Spleen (tissue), 7 donors: Measurements from ENCODE around the gene BLCAP.

Experiments
- POLR2A ChIP-seq, 3 donors: fragments of 450-650 bp; IDR thresholded peaks; one replicate each; pipeline ENCODE4 v1.5.1; 2017; ENCODE audit warnings: antibody characterized with exemption in 3 of 3, mild to moderate bottlenecking in 1 of 3
- POLR2AphosphoS5 ChIP-seq, 3 donors: sonication (generic); formaldehyde crosslinking; IDR thresholded peaks; one replicate each; pipeline ENCODE4 v1.5.1; 2017; ENCODE audit warnings: antibody characterized with exemption in 3 of 3
- TF ChIP-seq, protein P1 (sequence below), 11 experiments: fragments of 200-600 bp in 7 of 11; fragments of 450-650 bp in 4 of 11; sonication (generic) in 4 of 11; IDR thresholded peaks in 8 of 11; conservative IDR thresholded peaks in 3 of 11; 1 replicate in 7 of 11; 2 replicates in 4 of 11; pipeline versions ENCODE4 v1.4.0 to v1.8.0; 2016 to 2021; ENCODE audit warnings: antibody characterized with exemption in 11 of 11, inconsistent platforms in 4 of 11, mild to moderate bottlenecking in 1 of 11
- donor health status: DM: no; HTN: no; CAD: no; lungs with moderate emphysema.
- donor health status: DM: no; HTN: no; CAD: no.
- donor health status: DM: no; HTN: no; CAD: no.

DNA sequence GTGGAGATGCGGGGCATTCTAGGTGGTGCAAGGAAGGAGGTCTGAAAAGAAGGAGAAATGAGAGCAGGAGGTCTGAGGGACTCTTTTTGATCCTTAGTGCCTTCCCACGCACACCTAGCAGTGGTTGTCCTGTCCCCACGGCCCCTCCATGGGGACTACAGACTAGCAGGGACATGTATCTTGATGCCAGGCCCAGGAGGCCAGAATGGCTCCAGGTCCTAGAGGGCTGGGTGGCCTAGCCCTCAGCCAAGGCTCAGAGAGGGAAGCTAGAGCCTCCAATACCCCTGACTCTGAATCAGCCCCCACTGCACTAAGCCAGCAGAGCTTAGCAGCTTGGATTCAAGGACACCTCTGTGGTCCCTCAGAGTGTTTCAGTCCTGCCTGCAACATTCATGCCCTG is 16.7 kb upstream of the BLCAP start:
- TF ChIP-seq POLR2A (IDR thresholded peaks at IDR 0.05) (no peak), POLR2AphosphoS5 (IDR thresholded peaks at IDR 0.05) (no peak)
- TF ChIP-seq, protein P1, sequence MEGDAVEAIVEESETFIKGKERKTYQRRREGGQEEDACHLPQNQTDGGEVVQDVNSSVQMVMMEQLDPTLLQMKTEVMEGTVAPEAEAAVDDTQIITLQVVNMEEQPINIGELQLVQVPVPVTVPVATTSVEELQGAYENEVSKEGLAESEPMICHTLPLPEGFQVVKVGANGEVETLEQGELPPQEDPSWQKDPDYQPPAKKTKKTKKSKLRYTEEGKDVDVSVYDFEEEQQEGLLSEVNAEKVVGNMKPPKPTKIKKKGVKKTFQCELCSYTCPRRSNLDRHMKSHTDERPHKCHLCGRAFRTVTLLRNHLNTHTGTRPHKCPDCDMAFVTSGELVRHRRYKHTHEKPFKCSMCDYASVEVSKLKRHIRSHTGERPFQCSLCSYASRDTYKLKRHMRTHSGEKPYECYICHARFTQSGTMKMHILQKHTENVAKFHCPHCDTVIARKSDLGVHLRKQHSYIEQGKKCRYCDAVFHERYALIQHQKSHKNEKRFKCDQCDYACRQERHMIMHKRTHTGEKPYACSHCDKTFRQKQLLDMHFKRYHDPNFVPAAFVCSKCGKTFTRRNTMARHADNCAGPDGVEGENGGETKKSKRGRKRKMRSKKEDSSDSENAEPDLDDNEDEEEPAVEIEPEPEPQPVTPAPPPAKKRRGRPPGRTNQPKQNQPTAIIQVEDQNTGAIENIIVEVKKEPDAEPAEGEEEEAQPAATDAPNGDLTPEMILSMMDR (IDR thresholded peaks at IDR 0.05 in 8 of 11, conservative IDR thresholded peaks at IDR 0.05 in 3 of 11): no peak
